D721Med (cell line): Measurements from ENCODE around the gene CAMK1D.

Experiments used
- DNase-seq: peaks from one replicate; pipeline ENCODE4 v3.0.0; 2011; ENCODE audit warnings: low spot score; ENCODE audit not compliant: insufficient read length
- FAIRE-seq: peaks from 2 replicates; lab custom pipeline; 2011; peaks lifted over from hg19 to GRCh38; lab: Jason Lieb, UNC
- TF ChIP-seq, protein P1 (sequence below): IDR thresholded peaks from 2 replicates; pipeline ENCODE4 v1.5.1; 2012; ENCODE audit warnings: mild to moderate bottlenecking, control low read depth; ENCODE audit not compliant: insufficient read depth; ENCODE audit errors: missing control alignments

Gene CAMK1D

DNA sequence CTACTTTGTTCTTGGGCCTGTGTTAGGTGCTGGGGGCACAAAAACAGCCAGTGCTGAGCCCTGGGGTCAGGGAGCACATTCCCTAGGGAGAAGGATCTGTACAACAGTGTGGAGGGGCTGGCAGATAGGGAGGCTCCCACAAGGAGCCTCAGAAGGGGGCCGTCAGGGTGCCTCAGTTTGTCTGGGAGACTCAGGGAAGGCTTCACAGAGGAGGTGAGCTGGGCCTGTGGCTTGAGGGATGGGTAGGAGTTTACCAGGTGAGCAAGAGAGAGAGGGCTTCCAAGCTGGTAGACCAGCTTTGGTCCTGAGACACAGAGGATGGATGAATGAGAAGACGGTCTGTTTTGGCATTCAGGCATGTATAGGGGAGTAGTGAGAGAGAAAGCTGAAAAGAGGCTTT is 52.1 kb downstream of the CAMK1D start:
- TF ChIP-seq, protein P1, sequence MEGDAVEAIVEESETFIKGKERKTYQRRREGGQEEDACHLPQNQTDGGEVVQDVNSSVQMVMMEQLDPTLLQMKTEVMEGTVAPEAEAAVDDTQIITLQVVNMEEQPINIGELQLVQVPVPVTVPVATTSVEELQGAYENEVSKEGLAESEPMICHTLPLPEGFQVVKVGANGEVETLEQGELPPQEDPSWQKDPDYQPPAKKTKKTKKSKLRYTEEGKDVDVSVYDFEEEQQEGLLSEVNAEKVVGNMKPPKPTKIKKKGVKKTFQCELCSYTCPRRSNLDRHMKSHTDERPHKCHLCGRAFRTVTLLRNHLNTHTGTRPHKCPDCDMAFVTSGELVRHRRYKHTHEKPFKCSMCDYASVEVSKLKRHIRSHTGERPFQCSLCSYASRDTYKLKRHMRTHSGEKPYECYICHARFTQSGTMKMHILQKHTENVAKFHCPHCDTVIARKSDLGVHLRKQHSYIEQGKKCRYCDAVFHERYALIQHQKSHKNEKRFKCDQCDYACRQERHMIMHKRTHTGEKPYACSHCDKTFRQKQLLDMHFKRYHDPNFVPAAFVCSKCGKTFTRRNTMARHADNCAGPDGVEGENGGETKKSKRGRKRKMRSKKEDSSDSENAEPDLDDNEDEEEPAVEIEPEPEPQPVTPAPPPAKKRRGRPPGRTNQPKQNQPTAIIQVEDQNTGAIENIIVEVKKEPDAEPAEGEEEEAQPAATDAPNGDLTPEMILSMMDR, result no peak
- FAIRE-seq, result no peak
- no peak for DNase-seq

DNA sequence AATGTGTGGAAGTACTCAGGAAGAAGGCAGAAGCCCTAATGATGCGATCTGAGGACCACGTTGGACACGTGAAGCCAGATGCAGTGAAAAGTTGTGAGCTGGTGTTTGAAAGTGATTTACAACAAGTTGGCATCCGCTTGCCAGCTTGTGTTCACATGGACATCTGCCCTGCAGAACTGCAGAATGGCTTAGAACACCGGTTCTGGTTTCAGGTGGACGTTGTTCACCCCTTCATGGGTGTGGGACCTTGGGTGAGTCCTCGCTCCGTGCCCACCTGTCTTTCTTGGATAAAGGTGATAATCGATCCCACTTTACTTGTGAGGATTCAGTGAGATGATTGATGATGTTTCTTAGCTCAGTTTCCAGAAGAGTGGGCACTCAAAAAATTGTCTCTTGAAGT is 53.8 kb downstream of the CAMK1D start:
- TF ChIP-seq, protein P1, result no peak
- no peak for FAIRE-seq
- DNase-seq, result no peak

DNA sequence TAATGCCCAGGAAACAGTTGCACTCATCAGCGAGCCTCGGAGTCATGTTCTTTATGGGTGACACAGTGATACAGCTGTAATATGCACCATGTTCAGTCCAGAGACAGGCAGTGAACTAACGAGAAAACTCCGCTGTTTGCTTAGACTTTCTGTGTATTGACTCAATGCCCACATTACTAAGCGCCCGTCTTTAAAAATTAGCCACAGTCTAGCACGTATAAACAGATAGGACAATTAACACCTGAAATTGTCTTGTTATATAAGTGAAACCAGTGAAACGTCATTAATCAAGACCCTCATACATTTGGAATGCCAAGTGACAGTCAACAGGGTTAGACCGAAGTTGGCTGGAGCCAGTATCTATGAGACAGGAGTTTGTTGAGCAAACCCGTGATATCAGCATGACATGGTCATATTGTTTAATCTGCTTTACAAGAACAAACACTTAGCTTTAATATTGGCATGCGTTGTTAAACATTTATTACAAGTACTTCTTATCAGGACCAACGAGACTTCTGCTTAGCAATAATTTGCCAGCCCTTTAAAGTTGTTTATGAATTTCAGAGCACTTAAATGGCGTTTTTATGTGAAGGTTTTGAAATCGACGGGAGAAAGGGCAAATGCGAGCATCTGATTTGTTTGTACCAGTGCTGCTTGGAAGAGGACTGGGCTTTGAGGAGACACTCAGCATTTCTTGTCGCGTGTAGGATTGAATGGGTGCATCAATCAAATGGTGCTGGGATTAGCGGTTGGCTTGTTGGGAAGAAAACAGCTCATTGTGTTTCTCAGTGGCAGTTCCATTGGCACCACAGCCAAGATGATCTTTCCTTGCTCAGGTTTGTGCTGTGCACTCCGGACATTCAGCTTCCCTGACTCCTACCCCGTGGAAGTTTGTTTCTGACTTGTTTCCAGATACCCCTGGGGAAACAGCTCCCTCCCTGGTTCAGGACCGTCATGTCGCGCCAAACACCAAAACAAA is 56.3 kb downstream of the CAMK1D start:
- no peak for FAIRE-seq
- TF ChIP-seq, protein P1, result no peak
- no peak for DNase-seq

DNA sequence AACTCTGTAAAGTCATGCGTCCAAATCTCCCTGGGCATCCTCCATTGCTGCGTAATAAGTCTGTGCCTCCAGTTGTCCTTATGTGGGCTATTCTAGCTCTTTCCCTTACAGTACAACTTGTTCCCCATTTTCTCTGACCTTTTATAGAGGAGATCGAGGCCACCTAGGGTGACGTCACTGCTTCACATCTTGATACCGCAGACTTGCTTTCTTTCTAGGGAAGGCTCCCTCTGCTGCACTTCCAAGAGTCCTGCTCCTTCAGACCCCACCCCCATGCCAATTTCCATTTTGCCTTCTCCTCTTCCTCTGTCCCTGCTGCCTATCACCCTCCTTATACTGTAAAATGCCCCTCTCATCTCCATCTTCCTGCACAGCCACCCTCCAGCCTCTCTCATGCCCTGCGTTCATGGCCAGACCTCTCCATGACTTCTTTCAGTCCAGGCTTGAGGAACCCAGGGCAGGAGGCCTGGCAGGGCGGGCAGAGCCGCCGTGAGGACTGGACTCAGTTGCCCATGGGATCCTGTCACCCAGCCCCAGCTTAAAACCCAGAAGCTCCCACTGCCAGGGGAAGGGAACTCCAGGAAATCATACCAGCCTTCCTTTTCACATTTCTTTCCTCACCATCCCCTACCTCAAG is 57.5 kb downstream of the CAMK1D start:
- DNase-seq (no peak), FAIRE-seq (no peak)
- TF ChIP-seq, protein P1, result no peak

DNA sequence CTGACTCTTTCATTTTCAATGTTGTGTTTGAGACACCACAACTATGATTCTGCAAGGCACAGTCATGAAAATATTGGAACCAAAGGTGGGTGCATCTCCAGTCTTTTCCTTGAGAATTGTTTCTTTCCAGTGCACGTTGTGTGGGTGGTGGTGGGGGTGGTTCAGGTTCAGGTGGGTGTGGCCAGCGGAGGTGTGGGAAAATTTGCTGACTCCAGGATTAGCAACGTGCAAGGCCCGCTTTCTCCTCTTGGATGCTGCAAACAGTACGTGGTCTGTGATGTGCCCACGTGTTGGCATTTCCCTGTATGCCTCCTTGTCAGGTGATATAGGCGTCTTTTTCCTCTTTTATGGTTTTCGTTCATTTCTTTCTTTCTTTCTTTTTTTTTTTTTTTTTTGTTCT is 59.1 kb downstream of the CAMK1D start:
- TF ChIP-seq, protein P1, result no peak
- no peak for DNase-seq
- FAIRE-seq, result no peak

DNA sequence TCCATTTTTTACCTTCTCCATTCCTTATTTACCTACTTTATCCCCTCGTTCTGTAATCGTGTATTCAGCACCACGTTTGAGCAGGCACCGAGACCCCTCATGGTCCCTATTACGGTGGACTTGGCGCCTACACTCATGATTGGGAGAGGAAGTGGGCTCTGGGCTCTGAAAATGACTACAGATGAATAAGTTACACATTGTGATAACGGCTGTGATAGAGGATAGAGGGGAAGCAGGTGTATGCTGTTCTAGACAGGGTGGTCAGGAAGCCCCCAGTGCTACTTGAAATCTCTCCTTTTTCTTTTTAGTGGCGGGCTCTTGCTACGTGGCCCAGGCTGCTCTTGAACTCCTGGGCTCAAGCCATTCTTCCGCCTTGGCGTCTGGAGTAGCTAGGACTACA is 59.8 kb downstream of the CAMK1D start:
- TF ChIP-seq, protein P1, result no peak
- FAIRE-seq (no peak), DNase-seq (no peak)
